DND-41 (cell line): ENCODE measurements around the gene ZNF45.

Experiments
- ATAC-seq: fragments of 200-7000 bp; cut with Tn5 transposase; 3 replicates; pipeline ENCODE4 v1.9.1; 2021; ENCODE audit warnings: low read depth; ENCODE audit not compliant: insufficient read depth
- DNase-seq: peaks from one replicate; pipeline ENCODE4 v3.0.0-alpha.2; 2020
- H2AFZ ChIP-seq: 2 replicates; pipeline ENCODE4 v1.6.0; 2012; ENCODE audit warnings: low read depth, low read length
- H3K27ac ChIP-seq: 2 replicates; pipeline ENCODE4 v1.5.1; 2012; ENCODE audit warnings: low read length, inconsistent platforms
- H3K27me3 ChIP-seq: fragments of 200-600 bp; sonication (generic); 2 replicates; pipeline ENCODE4 v1.6.0; 2012; ENCODE audit warnings: low read length, mild to moderate bottlenecking, inconsistent platforms; ENCODE audit not compliant: insufficient read depth, poor library complexity
- H3K36me3 ChIP-seq: 2 replicates; pipeline ENCODE4 v1.5.1; 2012; ENCODE audit warnings: low read length, inconsistent platforms; ENCODE audit not compliant: insufficient read depth
- H3K4me1 ChIP-seq: 2 replicates; pipeline ENCODE4 v1.5.1; 2012; ENCODE audit warnings: mild to moderate bottlenecking, low read length; ENCODE audit not compliant: insufficient read depth
- H3K4me2 ChIP-seq: 2 replicates; pipeline ENCODE4 v1.6.0; 2012; ENCODE audit warnings: mild to moderate bottlenecking, moderate library complexity, low read length, inconsistent platforms; ENCODE audit not compliant: insufficient read depth
- H3K4me3 ChIP-seq, 2 experiments: fragments of 200-600 bp in 1 of 2; shearing (Covaris generic) in 1 of 2; 2 replicates each; pipeline ENCODE4 v1.5.1; 2012 to 2016; ENCODE audit warnings: inconsistent platforms in 2 of 2, low read length in 2 of 2, mild to moderate bottlenecking in 2 of 2, low read depth in 1 of 2, moderate library complexity in 1 of 2
- H3K79me2 ChIP-seq: 2 replicates; pipeline ENCODE4 v1.6.0; 2012; ENCODE audit warnings: low read length, inconsistent platforms; ENCODE audit not compliant: insufficient read depth
- H3K9ac ChIP-seq: 2 replicates; pipeline ENCODE4 v1.6.0; 2012; ENCODE audit warnings: low read depth, mild to moderate bottlenecking, inconsistent platforms, low read length, moderate library complexity
- H3K9me3 ChIP-seq: 2 replicates; pipeline ENCODE4 v1.5.1; 2012; ENCODE audit warnings: low read length, moderate library complexity, mild to moderate bottlenecking, inconsistent platforms; ENCODE audit not compliant: insufficient read depth, severe bottlenecking
- H4K20me1 ChIP-seq: 2 replicates; pipeline ENCODE4 v1.6.0; 2012; ENCODE audit warnings: low read length; ENCODE audit not compliant: insufficient read depth
- EZH2 ChIP-seq: IDR thresholded peaks from 3 replicates; pipeline ENCODE4 v1.6.1; 2012; ENCODE audit warnings: borderline replicate concordance, low read depth, mild to moderate bottlenecking, moderate library complexity, low read length, inconsistent platforms; ENCODE audit not compliant: severe bottlenecking
- TF ChIP-seq, protein P1 (sequence below): IDR thresholded peaks from 2 replicates; pipeline ENCODE4 v1.5.1; 2012; ENCODE audit warnings: borderline replicate concordance, low read length, moderate library complexity, mild to moderate bottlenecking; ENCODE audit not compliant: poor library complexity, severe bottlenecking; ENCODE audit errors: extremely low read depth

ZNF45 gene

DNA sequence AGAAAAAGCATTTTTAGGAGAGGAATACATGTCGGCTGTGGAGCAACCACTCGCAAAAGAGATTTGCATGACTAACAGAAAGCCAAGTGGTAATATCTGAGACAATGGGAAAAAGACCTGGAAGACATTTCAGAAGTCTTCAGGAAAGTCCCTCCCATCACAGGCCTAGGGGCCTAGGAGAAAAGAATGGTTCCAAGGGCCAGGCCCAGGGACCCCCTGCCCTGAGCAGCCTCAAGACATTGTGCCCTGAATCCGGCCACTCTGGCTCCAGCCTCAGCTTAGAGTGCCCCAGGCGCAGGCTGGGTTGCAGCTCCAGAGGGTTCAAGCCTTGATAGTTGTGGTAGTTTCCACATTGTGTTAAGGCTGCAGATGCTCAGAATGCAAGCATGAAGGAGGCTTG, 25.3 kb upstream of the ZNF45 start:
- no peak overlapping the region for H3K4me2 ChIP-seq
- H3K79me2 ChIP-seq, result no peaks in the 10 kb centered on the region
- no peaks in the 10 kb centered on the region for H3K27me3 ChIP-seq
- no peak for DNase-seq
- no peak overlapping the region for H2AFZ ChIP-seq
- peaks cover 38% of the 10 kb centered on the region for H3K9me3 ChIP-seq
- H3K9ac ChIP-seq, result no peak overlapping the region
- TF ChIP-seq, protein P1, sequence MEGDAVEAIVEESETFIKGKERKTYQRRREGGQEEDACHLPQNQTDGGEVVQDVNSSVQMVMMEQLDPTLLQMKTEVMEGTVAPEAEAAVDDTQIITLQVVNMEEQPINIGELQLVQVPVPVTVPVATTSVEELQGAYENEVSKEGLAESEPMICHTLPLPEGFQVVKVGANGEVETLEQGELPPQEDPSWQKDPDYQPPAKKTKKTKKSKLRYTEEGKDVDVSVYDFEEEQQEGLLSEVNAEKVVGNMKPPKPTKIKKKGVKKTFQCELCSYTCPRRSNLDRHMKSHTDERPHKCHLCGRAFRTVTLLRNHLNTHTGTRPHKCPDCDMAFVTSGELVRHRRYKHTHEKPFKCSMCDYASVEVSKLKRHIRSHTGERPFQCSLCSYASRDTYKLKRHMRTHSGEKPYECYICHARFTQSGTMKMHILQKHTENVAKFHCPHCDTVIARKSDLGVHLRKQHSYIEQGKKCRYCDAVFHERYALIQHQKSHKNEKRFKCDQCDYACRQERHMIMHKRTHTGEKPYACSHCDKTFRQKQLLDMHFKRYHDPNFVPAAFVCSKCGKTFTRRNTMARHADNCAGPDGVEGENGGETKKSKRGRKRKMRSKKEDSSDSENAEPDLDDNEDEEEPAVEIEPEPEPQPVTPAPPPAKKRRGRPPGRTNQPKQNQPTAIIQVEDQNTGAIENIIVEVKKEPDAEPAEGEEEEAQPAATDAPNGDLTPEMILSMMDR, result no peak
- no peaks in the 10 kb centered on the region for H4K20me1 ChIP-seq
- no peak for ATAC-seq
- H3K4me3 ChIP-seq, result no peak overlapping the region
- no peaks in the 10 kb centered on the region for H3K4me1 ChIP-seq
- H3K36me3 ChIP-seq, result peaks cover 24% of the 10 kb centered on the region
- H3K27ac ChIP-seq, result no peak overlapping the region

DNA sequence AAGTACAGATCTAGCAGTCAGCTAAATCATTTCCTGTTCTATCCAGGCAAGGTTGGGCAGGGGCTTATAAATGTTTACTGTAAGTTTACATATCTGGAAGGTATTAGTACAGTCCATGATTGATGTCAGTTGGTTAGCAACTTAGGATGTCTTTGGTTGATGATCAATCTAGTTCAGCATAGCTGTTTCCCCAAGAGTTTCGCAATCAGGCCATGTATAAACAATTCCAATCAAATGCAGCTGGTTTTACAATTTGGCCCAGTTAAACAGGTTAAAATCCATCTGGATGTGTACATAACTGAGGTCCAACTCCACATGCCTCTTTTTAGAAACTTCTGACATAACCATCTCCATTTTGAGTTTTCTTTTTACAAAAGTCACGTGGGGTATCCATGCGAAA, 22.8 kb upstream of the ZNF45 start:
- H2AFZ ChIP-seq, result no peak overlapping the region
- peaks cover 21% of the 10 kb centered on the region for H3K9me3 ChIP-seq
- no peaks in the 10 kb centered on the region for H3K79me2 ChIP-seq
- H3K27ac ChIP-seq, result no peak overlapping the region
- no peak overlapping the region for H3K4me3 ChIP-seq
- no peaks in the 10 kb centered on the region for H3K27me3 ChIP-seq
- H3K4me1 ChIP-seq, result no peaks in the 10 kb centered on the region
- H3K9ac ChIP-seq, result no peak overlapping the region
- TF ChIP-seq EZH2, result no peak
- TF ChIP-seq, protein P1, result no peak
- no peaks in the 10 kb centered on the region for H4K20me1 ChIP-seq
- ATAC-seq (no peak), DNase-seq (no peak)
- H3K36me3 ChIP-seq, result peaks cover 4% of the 10 kb centered on the region; the same call in 1 of the 2 replicates
- no peak overlapping the region for H3K4me2 ChIP-seq

DNA sequence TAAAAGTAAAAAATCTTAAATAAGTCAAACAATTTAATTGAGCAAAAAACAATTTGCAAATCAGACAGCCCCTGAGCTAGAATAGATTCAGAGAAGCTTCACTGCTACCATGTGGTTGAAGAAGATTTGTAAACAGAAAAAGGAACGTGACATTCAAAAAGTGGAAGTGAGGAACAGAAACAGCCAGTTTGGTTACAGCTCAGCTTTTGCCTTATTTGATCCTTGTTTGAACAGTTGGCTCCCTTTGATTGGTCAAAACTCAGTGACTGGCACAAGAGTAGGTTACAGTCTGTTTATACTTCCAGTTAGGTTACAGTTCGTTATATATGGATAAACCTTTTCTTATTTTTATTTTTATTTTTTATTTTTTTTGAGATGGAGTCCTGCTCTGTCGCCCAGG, 21.7 kb upstream of the ZNF45 start:
- Histone ChIP-seq H3K27me3 (no peaks in the 10 kb centered on the region), H3K27ac (no peak overlapping the region), H3K79me2 (peaks cover 7% of the 10 kb centered on the region; the same call in 1 of the 2 replicates), H3K9me3 (peaks cover 13% of the 10 kb centered on the region), H2AFZ (no peak overlapping the region), H3K9ac (no peak overlapping the region), H4K20me1 (no peaks in the 10 kb centered on the region), H3K4me2 (no peak overlapping the region), H3K4me1 (peaks cover 8% of the 10 kb centered on the region), H3K36me3 (no peaks in the 10 kb centered on the region), H3K4me3 (no peak overlapping the region)
- no peak for ATAC-seq
- TF ChIP-seq EZH2, result no peak
- TF ChIP-seq, protein P1, result no peak
- DNase-seq, result no peak
